PC-3 (cell line): ENCODE data around the gene CD6.

ENCODE experiments used
- EZH2 ChIP-seq: fragments of 300-600 bp; sonication (generic); IDR thresholded peaks from one replicate; pipeline ENCODE4 v1.6.1; 2017; ENCODE audit warnings: antibody characterized with exemption, mild to moderate bottlenecking, low read length; ENCODE audit not compliant: unreplicated experiment
- TF ChIP-seq, protein P1 (sequence below): fragments of 300-600 bp; sonication (generic); conservative IDR thresholded peaks from 2 replicates; pipeline ENCODE4 v1.5.1; 2017; ENCODE audit warnings: antibody characterized with exemption, low read depth, mild to moderate bottlenecking, low read length

DNA sequence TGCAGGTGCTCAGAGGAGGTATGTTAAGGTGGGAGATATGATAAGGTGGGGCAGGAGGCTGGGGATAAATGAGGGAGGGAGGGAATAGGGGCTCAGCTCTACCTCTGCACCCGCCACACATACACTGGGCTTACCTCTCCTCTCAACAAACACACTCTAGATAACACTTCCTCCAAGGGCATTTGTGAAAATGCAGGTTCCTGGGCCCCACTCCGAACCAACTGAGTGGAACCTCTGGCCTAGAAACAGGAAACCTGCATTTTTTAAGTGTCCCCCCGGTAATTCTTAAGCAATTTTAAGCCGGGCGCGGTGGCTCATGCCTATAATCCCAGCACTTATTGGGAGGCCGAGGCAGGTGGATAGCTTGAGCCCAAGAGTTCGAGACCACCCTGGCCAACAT lies 84.3 kb downstream of the CD6 start:
- TF ChIP-seq, protein P1, sequence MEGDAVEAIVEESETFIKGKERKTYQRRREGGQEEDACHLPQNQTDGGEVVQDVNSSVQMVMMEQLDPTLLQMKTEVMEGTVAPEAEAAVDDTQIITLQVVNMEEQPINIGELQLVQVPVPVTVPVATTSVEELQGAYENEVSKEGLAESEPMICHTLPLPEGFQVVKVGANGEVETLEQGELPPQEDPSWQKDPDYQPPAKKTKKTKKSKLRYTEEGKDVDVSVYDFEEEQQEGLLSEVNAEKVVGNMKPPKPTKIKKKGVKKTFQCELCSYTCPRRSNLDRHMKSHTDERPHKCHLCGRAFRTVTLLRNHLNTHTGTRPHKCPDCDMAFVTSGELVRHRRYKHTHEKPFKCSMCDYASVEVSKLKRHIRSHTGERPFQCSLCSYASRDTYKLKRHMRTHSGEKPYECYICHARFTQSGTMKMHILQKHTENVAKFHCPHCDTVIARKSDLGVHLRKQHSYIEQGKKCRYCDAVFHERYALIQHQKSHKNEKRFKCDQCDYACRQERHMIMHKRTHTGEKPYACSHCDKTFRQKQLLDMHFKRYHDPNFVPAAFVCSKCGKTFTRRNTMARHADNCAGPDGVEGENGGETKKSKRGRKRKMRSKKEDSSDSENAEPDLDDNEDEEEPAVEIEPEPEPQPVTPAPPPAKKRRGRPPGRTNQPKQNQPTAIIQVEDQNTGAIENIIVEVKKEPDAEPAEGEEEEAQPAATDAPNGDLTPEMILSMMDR, result no peak
- no peak for TF ChIP-seq EZH2
